GM19467 (cell line): ENCODE measurements around the gene CDC42EP2.
A peak's percentile ranks its signal among the peaks of the same experiment; 100 is the strongest.

ENCODE experiments used
- ATAC-seq: cut with Tn5 transposase; IDR thresholded peaks from one replicate; pipeline ENCODE4 v1.9.1; 2021; ENCODE audit warnings: mild to moderate bottlenecking, moderate library complexity; ENCODE audit not compliant: unreplicated experiment

Gene CDC42EP2

GRCh38 chr11:65314501-65315203, at the start of gene CDC42EP2:
TSS of gene CDC42EP2 (plus strand) at chr11:65314866. CDS start at chr11:65320899, 6,033 bp downstream.
- peak; percentile 60 for ATAC-seq

GRCh38 chr11:65266210-65266609, 48.5 kb upstream of the CDC42EP2 start:
- no peak for ATAC-seq

GRCh38 chr11:65274735-65275682, 39.7 kb upstream of the CDC42EP2 start:
- no peak for ATAC-seq

- no peak for ATAC-seq
Observed at GRCh38 chr11:65275906-65276305, 38.8 kb upstream of the CDC42EP2 start.

GRCh38 chr11:65277631-65278277, 36.9 kb upstream of the CDC42EP2 start:
- no peak for ATAC-seq

GRCh38 chr11:65278356-65278755, 36.3 kb upstream of the CDC42EP2 start:
- no peak for ATAC-seq

GRCh38 chr11:65279279-65279678, 35.4 kb upstream of the CDC42EP2 start:
- no peak for ATAC-seq

GRCh38 chr11:65279741-65280440, 34.8 kb upstream of the CDC42EP2 start:
- ATAC-seq: no peak

- ATAC-seq: no peak
Observed at GRCh38 chr11:65280646-65281045, 34.0 kb upstream of the CDC42EP2 start.

GRCh38 chr11:65286686-65287085, 28.0 kb upstream of the CDC42EP2 start:
- ATAC-seq: no peak

GRCh38 chr11:65287601-65288000, 27.1 kb upstream of the CDC42EP2 start:
- ATAC-seq: no peak

GRCh38 chr11:65288706-65289536, 25.7 kb upstream of the CDC42EP2 start:
- ATAC-seq: no peak

GRCh38 chr11:65290448-65291165, 24.1 kb upstream of the CDC42EP2 start:
- ATAC-seq: no peak

GRCh38 chr11:65291613-65292012, 23.1 kb upstream of the CDC42EP2 start:
- ATAC-seq: no peak

GRCh38 chr11:65292890-65293289, 21.8 kb upstream of the CDC42EP2 start:
- no peak for ATAC-seq

- ATAC-seq: no peak
Observed at GRCh38 chr11:65293909-65294381, 20.7 kb upstream of the CDC42EP2 start.

- no peak for ATAC-seq
Observed at GRCh38 chr11:65295001-65295400, 19.7 kb upstream of the CDC42EP2 start.

- no peak for ATAC-seq
Observed at GRCh38 chr11:65295571-65296341, 18.9 kb upstream of the CDC42EP2 start.
